Retina (tissue), 1 donor: ENCODE measurements around the gene ZNF79.
"Not testable (repeated sequence)": the region's sequence is repeated elsewhere in the genome, so short reads cannot be mapped to it uniquely, and the experiment has no call there.

Source experiments
- DNase-seq: peaks from one replicate; pipeline ENCODE4 v3.0.0-alpha.2; 2016

The ZNF79 gene

DNA sequence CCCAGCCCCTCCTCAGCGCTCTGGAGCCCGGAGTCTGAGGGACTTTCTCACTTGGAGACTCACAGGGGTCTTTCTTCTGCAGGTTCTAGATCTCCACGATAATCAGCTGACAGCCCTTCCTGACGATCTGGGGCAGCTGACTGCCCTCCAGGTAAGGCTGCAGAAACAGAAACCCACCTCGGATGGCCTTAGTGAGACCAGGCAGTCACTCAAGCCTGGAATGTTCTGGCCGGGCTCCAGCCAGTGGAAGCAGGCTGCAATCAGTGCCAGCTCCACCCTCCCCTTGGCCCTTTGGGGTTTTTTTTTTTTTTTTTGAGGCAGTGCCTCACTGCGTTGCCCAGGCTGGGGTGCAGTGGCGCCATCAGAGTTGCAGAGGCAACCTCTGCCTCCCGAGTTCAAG, 34.7 kb downstream of the ZNF79 start:
- no peak for DNase-seq

GRCh38 chr9:127463382-127463781, 39.2 kb downstream of the ZNF79 start:
- DNase-seq: no peak

- peak; percentile 56 for DNase-seq
Observed at GRCh38 chr9:127463911-127464310, 39.7 kb downstream of the ZNF79 start.

GRCh38 chr9:127466407-127466917, 42.3 kb downstream of the ZNF79 start:
- DNase-seq: not testable (repeated sequence)

DNA sequence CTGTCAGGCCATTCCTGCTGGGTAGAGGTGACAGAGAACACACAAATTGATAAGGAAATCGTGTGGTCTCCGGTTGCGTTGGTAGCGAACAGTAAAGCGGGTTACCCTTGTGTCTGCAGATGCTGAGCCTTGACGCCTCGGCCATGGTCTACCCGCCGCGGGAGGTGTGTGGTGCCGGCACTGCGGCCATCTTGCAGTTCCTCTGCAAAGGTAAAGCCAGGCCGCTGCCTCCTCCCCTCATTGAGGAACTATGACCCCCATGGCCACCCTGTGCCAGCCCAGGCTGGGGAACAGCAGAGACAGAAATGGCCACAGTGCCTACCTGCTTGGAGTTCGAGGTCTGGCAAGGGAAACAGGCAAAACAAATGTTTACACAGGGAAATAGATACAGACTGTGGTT, 43.4 kb downstream of the ZNF79 start:
- no peak for DNase-seq

DNA sequence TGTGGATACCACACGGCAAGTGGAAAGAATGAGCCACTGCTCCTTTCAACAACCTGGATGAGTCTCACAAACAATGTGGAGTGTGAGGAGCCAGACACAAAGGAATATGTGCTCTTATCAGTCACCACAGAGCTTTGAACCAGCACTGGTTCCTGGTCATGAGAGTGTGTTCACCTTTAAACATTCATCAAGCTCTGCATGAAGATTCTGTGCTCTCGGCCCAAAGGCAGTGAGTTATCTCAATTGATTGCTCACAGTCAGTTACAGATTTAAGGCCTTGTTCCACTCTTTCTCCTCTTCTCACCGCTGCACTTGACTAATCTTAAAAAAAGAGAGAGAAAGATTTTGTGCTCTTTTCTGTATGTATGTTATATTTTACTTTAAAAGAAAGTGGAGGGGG, 46.5 kb downstream of the ZNF79 start:
- DNase-seq: no peak

DNA sequence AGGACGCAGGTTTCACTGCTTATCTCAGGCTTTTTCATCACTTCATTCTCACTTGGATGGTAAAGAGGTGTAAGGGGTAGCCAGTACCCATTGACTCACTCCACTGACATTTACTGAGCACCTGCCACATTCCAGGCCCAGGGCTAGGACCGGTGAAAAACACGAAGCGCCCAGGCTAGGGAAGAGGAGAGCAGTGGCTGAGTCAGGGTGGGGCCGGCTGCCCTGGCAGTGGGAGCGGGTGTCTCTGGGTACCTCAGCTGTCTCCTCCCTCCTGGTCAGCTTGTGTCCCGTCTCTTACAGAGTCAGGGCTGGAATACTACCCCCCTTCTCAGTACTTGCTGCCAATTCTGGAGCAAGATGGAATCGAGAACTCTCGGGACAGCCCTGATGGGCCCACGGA, 49.3 kb downstream of the ZNF79 start:
- no peak for DNase-seq

- DNase-seq: no peak
Observed at GRCh38 chr9:127473932-127474331, 49.8 kb downstream of the ZNF79 start.

DNA sequence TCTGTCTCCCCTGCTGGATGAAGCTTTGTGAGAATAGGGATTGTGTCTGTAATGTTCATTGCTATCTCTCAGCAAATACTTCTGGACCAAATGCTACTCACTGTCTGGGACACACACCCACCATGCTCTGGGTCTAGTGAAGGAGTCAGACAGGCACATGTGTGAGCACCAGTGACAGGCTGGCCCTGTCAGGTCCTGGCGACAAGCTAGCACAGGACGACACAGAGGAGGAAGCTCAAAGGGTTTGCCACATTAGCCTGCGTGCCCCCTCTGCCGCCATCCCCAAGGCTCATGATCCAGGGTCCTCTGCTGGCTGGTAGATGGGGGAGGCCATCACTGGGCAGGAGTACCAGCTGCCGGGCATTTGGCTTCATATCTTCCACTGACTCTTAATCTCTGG, 50.4 kb downstream of the ZNF79 start:
- DNase-seq: no peak

DNA sequence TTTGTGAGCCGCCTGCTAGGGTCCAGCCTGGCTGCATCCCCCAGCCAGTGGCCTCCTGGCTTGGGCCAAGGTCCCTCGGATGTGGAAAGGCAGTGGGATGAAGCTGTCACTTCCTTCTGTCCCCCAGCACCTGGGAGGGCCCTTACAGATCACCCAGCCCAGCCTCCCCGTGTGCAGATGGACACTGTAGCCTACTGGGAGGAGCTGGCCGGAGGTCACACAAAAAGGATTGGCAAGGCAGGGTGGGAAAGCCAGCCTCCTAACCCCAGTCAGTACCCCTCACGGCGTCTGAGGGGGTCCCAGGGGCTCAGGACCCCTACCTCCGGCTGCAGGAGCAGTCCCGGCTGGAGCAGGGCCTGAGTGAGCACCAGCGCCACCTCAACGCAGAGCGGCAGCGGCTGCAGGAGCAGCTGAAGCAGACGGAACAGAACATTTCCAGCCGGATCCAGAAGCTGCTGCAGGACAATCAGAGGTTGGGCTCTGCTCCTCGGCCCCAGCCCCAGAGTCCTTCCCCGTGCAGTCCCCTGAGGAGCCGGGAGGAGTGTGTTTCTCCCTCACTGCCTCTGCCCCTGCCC, 55.4 kb downstream of the ZNF79 start:
- no peak for DNase-seq

DNA sequence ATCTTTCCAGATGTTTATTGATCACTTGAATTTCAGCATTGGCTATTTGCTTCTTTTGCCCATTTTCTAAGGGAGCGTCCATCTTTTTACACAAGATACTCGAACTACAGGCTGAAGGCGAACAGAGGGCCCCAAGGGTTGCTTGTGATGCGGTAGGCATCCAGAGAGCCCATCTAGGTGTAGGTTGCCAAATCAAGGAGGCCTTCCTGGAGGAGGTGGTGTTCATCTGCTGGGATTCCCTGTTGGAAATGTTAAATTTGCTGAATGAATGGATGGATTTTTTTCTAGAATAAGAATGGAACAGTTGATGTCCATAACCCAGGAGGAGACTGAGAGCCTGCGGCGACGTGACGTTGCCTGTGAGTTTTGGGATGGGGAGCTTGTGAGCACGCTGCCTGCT, 58.5 kb downstream of the ZNF79 start:
- DNase-seq: no peak

GRCh38 chr9:127485995-127486394, 61.8 kb downstream of the ZNF79 start:
- DNase-seq: no peak

DNA sequence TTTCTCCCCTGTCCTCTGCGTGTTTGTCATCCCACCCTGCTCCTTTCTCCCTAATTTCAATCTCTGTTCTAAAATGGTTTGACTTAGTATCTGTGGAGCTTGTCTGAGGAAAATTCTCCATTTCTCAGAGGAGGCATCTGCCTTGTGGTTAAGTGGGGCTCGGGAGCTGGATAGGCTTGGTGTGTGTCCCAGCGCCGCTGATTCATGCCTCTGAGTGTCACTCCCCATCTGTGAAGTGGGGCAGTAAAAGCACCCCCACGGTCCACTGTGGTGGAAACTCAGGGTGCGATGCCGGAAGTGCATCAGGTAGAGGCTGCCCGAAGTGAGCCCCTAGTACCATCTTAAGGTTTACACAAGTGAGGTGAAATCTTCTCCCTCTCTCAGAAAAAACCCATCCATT, 64.8 kb downstream of the ZNF79 start:
- DNase-seq: no peak

DNA sequence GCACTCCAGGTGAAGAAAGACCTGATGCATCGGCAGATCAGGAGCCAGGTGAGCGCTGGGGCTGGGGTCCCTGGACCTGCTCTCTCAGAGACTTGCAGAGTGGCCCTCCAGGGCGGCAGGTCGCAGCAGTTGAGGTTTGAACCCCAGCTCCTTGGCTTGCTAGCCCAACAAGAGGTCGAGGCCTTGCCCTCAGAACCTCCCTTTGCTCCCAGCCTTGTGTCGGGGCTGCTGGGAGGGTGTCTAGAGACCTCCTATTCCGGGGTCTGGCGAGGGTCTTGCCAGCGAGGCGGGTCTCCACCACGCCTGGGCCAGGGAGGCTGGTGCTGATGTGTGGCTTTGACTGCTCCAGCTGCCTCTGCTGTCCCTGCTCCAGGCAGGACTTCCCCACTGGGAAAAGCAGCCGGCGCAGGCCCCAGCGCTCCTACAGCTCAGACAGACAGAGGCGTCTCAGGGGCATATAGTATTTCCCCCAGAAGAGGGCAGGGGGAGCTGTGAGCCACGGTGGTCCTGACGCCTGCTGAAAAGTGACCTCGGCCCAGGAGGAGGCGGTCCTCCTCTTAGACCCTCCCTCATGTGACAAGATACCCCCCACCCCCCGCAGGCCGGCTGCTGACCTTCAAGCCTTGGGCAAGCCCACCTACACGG, 65.4 kb downstream of the ZNF79 start:
- peak; percentile 56 for DNase-seq

DNA sequence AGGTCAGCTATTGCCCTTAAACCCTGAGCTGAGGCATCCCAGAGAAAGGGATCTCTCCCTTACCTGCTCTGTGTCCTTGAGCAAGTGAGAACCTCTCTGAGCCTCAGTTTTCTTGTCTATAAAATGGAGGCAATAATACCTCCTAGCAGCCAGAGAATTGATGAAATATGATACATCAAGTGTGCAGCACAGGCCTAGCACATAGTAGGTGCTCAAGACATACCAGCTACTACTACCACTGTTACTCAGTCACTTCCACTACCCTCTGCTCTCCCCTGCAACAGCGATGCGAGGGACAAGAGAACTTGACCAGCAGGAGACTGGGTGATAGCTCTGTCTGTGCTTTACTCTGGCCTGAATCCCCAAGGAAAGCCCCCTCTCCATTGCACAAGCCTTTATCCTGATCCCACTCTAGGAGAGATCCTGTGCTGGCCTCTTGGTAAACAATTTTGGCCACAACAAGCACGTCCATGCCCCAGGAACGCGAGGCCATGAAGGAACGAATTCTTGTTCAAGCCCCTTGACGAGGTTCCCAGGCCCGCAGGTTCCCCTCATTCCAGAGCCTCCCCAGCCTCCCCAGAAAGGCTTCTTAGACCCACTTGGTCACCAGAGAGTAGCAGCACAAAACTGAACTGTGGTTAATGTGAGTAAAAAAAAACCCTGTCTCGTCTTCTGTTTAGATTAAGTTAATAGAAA, 66.5 kb downstream of the ZNF79 start:
- DNase-seq: no peak

DNA sequence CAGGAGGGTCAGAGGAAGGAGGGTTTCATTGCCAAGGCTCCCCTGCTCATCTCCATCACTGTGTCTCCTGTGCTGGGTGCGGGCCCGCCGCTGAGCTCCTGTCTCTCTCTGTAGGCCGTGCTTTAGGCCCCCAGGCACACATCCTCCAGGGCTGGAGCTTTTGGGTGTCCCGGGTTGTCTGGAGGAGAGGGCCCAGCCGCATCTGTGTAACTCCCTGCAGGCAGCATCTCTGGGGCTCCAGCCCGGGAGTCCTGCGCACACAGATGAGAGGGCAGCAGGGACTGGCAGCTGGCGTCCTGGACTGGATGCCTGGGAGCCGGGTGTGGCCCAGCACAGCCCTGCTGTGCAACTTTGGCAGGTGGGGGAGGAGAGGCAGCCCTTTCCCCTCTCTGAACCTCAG, 67.3 kb downstream of the ZNF79 start:
- no peak for DNase-seq

DNA sequence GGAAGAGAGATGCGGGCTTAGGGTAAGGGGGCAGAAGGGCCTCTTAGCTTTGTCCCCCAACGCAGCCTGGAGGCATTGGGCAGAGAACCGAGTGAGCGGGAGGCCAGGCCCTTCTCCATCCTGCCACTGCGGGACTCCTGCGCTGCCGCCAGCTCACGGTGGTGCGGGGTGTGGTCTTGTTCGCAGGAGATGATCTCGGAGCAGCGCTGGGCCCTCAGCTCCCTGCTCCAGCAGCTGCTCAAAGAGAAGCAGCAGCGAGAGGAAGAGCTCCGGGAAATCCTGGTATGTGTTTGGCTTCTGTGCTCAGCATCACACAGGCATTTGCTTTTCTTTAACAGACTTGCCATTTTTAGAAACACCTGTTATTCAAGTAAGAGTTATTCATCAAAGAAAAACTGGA, 68.4 kb downstream of the ZNF79 start:
- no peak for DNase-seq

DNA sequence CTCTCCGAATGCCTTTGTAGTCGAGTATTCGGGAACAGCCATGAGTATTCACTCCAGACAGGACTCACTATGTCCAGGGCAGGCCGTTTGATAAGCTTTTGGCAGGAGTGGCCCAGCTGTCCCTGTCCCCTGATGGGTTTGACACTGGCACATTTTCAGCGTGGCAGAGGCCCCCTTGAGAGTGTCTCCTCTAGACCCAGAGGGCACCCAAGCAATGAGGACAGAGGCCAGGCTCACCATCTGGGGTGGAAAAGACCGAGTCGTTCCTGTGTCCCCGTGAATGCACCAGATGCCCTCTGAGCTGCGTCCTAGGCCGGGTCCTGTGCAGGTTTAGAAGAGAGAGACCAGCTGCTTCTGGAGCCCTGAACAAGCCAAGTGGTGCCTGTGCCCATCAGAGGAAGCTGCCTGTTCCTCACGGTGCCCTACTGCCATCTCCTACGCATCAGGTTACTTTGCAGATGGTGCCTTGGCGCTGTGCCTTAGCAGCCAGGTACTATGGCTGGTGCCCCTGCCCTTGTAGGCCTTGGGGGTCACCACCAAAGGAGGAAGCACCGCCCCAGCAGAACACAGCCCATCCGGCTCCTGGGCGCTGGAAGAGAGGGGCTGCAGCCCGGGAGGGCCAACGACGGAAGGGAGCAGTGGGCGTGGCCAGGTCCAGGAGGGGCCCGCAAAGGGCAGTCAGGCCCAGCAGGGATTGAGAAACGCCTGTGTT, 69.6 kb downstream of the ZNF79 start:
- no peak for DNase-seq

DNA sequence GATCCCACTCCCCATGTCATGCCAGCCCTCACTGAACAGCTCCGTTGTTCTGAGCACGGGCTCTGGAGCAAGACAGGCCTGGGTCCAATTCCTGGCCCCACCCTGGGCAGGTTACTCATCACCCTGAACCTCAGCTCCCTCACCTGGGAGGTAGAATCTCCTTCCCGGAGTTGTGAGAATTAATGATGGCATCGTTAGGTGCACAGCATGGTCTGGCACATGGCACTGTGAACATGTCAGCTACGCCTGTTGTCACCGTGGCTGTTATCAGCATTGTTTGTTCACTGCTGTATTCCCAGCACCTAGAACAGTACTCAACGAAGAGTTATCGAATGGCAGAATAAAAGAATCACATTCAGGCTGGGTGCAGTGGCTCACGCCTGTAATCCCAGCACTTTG, 70.1 kb downstream of the ZNF79 start:
- DNase-seq: no peak
